GM19463 (cell line): ENCODE data around the gene MYCBP.

Experiments used
- ATAC-seq: cut with Tn5 transposase; IDR thresholded peaks from one replicate; pipeline ENCODE4 v1.9.1; 2021; ENCODE audit warnings: mild to moderate bottlenecking, moderate library complexity; ENCODE audit not compliant: unreplicated experiment

Gene MYCBP

GRCh38 chr1:38826886-38827285, 46.3 kb downstream of the MYCBP start:
- no peak for ATAC-seq

DNA sequence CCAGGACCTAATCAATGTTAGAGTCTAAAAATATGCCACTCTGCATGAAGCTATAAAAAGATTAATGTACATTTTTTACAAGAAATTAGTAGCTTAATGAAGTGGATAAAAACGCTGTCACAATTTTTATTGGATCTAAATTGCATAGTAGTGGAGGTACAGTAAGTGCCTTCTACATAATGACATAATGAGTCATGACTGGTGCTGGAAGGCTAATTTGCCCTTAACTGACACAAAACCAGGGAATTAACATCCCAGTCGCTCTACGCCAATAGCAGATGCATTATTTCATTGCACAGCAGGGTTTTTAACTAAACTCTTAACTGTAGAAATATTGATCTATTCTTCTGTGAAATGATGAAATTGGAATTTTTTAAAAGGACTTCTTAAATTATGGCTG, 46.9 kb downstream of the MYCBP start:
- no peak for ATAC-seq

DNA sequence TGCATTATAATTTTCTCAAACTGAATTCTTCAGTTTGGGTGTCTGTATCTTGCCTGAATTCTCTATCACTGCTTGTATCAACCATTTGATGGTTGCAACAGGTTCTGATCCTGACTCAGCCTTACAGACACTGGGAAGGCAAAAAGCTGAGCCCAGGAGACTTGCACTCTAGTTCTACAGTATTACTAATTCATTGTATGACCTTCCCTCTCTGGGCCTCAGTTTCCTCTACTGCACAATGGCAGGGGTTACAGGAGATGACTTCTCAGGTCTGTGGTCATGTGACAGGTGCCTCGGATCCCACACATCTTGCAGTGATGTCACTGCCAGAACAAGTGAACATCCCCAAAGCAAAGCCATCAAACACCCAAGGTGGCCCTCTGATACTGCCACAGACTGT, 52.3 kb downstream of the MYCBP start:
- no peak for ATAC-seq

- ATAC-seq, result no peak
Measured at GRCh38 chr1:38819516-38819915, 53.6 kb downstream of the MYCBP start.

GRCh38 chr1:38819040-38819439, 54.1 kb downstream of the MYCBP start:
- no peak for ATAC-seq

DNA sequence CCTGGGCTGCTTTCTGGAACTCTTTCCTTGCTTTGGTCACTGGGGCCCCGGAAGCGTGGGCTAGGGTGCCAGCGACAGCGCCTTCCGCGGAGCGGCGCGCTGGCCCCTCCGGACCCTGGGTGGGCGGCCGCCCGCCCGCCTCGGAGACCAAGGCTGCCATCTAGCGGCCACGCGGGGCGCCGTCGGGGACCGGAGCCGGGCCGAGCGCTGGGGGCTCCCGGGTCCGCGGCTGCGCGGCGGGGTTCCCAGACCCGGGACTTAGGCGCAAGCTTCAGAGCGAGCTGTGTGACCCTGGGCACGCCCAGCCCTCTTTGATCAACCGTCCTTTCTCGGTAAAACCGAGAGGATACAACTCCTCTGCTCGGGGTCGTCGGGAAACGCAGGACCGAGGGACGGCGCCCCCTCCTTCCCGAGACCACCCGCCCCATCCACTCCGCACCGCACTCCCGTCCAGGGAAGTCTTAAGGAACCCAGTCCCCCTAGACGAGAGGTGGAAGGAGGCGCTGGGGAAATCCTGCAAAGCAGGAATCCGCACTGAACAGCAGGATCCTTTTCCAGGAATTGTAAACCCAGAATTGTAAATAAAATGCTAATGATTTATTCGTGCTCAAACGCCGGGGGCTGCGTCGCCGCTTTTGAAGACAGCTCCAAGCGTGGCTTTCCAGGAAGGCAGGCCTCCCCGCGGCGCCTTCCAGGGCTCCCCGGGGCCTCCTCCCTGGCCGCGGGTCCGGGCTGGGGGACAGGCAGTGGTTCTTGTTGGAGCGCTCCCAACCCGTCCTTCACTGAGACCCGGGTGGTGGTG, 54.8 kb downstream of the MYCBP start:
- no peak for ATAC-seq

DNA sequence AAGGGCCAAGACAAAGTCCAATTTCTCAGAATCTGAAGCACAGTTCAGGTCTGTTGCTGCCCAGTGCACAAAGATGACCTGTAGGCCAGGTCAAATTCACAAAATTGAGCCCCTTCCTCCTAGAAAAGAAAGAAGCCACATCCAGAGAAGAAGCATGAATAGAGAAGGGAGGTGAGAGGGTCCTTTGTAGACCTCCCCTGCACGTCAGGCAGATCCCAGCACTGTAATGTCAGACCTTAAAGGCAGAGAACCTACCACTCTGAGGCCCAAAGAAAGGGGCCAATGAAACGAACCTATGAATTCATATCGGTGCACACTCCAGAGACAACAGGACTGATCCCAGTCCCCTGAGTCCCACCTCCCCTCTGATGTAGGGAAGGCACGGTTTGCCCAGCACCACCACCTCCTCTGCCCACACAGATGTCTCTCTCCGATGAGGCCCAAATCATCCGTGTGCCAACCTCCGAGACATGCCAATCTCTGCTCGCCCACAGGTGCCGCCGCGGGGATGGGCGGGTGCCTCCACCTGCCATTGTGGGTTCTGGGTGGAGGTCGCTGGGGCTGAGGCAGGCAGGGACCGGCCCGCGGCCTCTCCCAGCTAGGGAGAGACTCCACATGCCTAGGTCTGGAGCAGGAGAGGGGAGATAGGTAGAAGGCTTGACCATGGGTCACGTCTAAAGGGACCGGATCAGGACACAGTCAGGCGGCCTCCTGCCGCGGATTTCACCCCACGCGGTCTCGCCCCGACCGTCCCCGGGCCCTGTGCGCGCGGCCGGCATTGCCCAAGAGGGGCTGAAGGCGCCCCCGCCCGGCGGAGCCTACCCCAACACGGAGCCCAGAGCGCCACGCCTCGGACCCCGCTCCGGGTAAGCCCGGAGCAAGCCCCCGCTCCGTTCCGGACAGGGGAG, 55.6 kb downstream of the MYCBP start:
- no peak for ATAC-seq

GRCh38 chr1:38815903-38816627, 57.1 kb downstream of the MYCBP start:
- ATAC-seq, result peak; percentile 93

- ATAC-seq, result no peak
Measured at GRCh38 chr1:38814984-38815464, 58.1 kb downstream of the MYCBP start.

DNA sequence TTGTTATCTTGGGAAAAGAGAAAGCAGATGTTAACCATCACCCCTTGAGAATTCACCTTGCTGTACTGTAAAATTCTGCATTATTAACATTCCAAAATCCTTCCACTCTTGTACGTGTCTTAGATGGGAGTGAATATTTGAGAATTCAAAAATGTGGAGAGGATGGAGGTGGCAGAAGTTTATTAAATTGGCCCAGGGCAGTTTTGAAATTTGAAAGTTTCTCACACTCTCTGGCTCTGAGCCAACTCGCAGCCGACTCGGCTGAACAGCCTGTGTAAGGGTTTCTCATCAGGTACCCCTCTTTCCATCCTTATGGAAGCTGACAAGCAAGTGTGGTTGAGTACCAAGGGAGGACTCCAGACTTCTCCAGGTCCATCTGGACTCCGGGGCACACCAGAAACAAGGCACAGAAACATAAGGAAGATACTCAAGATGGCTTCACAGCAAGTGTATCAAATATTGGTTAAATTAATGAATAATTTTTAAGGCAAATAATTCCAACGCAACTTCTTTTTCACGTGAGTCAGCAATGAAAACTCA, 58.6 kb downstream of the MYCBP start:
- no peak for ATAC-seq

- ATAC-seq, result no peak
Measured at GRCh38 chr1:38812981-38813380, 60.2 kb downstream of the MYCBP start.
